KMS-11 (cell line): ENCODE results near the gene ZNF157.

Experiments used
- H2AFZ ChIP-seq: fragments of 200-600 bp; sonication (generic); 2 replicates; pipeline ENCODE4 v1.6.1; 2016; ENCODE audit warnings: antibody characterized with exemption, mixed run types, low read depth
- H3K27ac ChIP-seq: fragments of 200-600 bp; sonication (generic); 2 replicates; pipeline ENCODE4 v1.6.1; 2016; ENCODE audit warnings: mild to moderate bottlenecking, mixed run types
- H3K27me3 ChIP-seq: fragments of 200-600 bp; sonication (generic); 2 replicates; pipeline ENCODE4 v1.6.1; 2017; ENCODE audit warnings: mild to moderate bottlenecking, low read depth, mixed run types, moderate library complexity; ENCODE audit not compliant: insufficient read depth
- H3K36me3 ChIP-seq: fragments of 200-600 bp; sonication (generic); 2 replicates; pipeline ENCODE4 v1.6.1; 2017; ENCODE audit warnings: mild to moderate bottlenecking, mixed run types; ENCODE audit not compliant: insufficient read depth
- H3K4me1 ChIP-seq: fragments of 200-600 bp; sonication (generic); 2 replicates; pipeline ENCODE4 v1.6.1; 2016; ENCODE audit warnings: mild to moderate bottlenecking, low read depth, mixed run types; ENCODE audit not compliant: poor library complexity, severe bottlenecking
- H3K4me2 ChIP-seq: fragments of 200-600 bp; sonication (generic); 2 replicates; pipeline ENCODE4 v1.7.0; 2016; ENCODE audit warnings: mild to moderate bottlenecking, mixed run types
- H3K4me3 ChIP-seq: fragments of 200-600 bp; sonication (generic); IDR thresholded peaks from 2 replicates; pipeline ENCODE4 v1.6.1; 2017; ENCODE audit warnings: low read depth, low read length, mixed read lengths; ENCODE audit not compliant: insufficient read depth
- H3K79me2 ChIP-seq: fragments of 200-600 bp; sonication (generic); 2 replicates; pipeline ENCODE4 v1.6.1; 2016; ENCODE audit warnings: low read depth, mixed run types; ENCODE audit not compliant: insufficient read depth
- H3K9ac ChIP-seq: fragments of 200-600 bp; sonication (generic); 2 replicates; pipeline ENCODE4 v1.6.1; 2016; ENCODE audit warnings: mild to moderate bottlenecking, mixed run types
- H4K20me1 ChIP-seq: fragments of 200-600 bp; sonication (generic); 2 replicates; pipeline ENCODE4 v1.6.1; 2016; ENCODE audit warnings: mild to moderate bottlenecking, mixed run types; ENCODE audit not compliant: insufficient read depth
- TF ChIP-seq, protein P1 (sequence below): fragments of 200-600 bp; sonication (generic); conservative IDR thresholded peaks from 2 replicates; pipeline ENCODE4 v1.6.1; 2017; ENCODE audit warnings: low read depth, mild to moderate bottlenecking, antibody characterized with exemption, low read length, moderate library complexity, mixed read lengths

The ZNF157 gene

GRCh38 chrX:47390780-47391179, 20.4 kb downstream of the ZNF157 start:
- no peak overlapping the region for H3K4me3 ChIP-seq
- H3K9ac ChIP-seq, result no peak overlapping the region
- H3K36me3 ChIP-seq, result no peaks in the 10 kb centered on the region
- H3K27ac ChIP-seq, result no peak overlapping the region
- TF ChIP-seq, protein P1, sequence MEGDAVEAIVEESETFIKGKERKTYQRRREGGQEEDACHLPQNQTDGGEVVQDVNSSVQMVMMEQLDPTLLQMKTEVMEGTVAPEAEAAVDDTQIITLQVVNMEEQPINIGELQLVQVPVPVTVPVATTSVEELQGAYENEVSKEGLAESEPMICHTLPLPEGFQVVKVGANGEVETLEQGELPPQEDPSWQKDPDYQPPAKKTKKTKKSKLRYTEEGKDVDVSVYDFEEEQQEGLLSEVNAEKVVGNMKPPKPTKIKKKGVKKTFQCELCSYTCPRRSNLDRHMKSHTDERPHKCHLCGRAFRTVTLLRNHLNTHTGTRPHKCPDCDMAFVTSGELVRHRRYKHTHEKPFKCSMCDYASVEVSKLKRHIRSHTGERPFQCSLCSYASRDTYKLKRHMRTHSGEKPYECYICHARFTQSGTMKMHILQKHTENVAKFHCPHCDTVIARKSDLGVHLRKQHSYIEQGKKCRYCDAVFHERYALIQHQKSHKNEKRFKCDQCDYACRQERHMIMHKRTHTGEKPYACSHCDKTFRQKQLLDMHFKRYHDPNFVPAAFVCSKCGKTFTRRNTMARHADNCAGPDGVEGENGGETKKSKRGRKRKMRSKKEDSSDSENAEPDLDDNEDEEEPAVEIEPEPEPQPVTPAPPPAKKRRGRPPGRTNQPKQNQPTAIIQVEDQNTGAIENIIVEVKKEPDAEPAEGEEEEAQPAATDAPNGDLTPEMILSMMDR, result no peak
- H3K79me2 ChIP-seq, result no peaks in the 10 kb centered on the region
- no peak overlapping the region for H2AFZ ChIP-seq
- H4K20me1 ChIP-seq, result no peaks in the 10 kb centered on the region
- no peaks in the 10 kb centered on the region for H3K4me1 ChIP-seq
- no peaks in the 10 kb centered on the region for H3K27me3 ChIP-seq
- no peak overlapping the region for H3K4me2 ChIP-seq

- TF ChIP-seq, protein P1, result no peak
- H4K20me1 ChIP-seq, result no peaks in the 10 kb centered on the region
Measured at GRCh38 chrX:47413179-47413594, 42.8 kb downstream of the ZNF157 start.

DNA sequence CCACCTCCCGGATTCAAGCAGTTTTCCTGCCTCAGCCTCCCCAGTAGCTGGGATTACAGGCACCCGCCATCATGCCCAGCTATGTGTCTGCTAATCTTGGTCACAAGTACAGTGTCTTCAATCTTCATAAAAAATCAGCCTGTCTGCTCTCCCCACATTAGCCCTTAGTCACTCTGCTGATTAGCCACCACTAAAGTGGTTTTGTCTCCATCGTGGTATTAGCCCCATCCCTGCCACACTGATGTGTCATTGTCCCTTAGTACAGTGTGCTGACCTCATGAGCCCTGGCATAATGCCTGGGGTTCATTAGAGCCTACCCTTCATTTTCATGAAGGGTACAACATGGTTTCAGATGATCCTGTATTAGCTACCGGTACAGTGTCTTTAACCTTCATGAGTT, 49.9 kb downstream of the ZNF157 start:
- TF ChIP-seq, protein P1, result no peak
- Histone ChIP-seq H3K4me1 (no peaks in the 10 kb centered on the region), H3K27ac (no peak overlapping the region), H3K79me2 (no peaks in the 10 kb centered on the region), H4K20me1 (no peaks in the 10 kb centered on the region), H3K9ac (no peak overlapping the region), H2AFZ (no peak overlapping the region), H3K36me3 (no peaks in the 10 kb centered on the region), H3K4me3 (no peak overlapping the region), H3K4me2 (no peak overlapping the region), H3K27me3 (no peaks in the 10 kb centered on the region)

More at GRCh38 chrX:47413179-47413594, 42.8 kb downstream of the ZNF157 start:
- Histone ChIP-seq H3K4me3 (no peak overlapping the region), H3K27me3 (no peaks in the 10 kb centered on the region), H3K4me2 (no peak overlapping the region), H3K36me3 (no peaks in the 10 kb centered on the region), H3K9ac (no peak overlapping the region), H3K4me1 (no peaks in the 10 kb centered on the region), H3K27ac (no peak overlapping the region), H3K79me2 (no peaks in the 10 kb centered on the region), H2AFZ (no peak overlapping the region)

DNA sequence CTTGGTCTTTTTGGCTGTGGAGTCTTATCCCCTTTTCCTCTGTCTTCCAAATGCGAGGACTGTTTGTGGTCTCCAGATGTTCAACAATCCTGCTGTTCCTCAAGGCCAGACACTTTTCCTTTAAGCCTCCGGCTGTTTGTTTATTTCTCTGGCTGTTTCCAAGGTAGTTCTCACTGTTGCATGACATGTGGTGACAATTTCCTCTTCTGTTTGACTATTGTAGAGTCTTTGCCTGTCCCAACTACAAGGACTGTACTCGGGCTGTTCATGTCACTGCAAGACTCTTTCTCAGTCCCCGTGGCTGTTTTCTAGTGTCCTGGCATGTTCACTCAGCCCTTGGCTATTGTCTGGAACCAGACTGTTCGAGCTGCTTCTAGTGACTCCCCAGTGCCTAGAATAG, 50.6 kb downstream of the ZNF157 start:
- no peaks in the 10 kb centered on the region for H4K20me1 ChIP-seq
- no peaks in the 10 kb centered on the region for H3K4me1 ChIP-seq
- H3K27ac ChIP-seq, result no peak overlapping the region
- no peak overlapping the region for H2AFZ ChIP-seq
- no peak overlapping the region for H3K4me3 ChIP-seq
- H3K4me2 ChIP-seq, result no peak overlapping the region
- TF ChIP-seq, protein P1, result no peak
- H3K79me2 ChIP-seq, result no peaks in the 10 kb centered on the region
- no peak overlapping the region for H3K9ac ChIP-seq
- H3K27me3 ChIP-seq, result no peaks in the 10 kb centered on the region
- H3K36me3 ChIP-seq, result no peaks in the 10 kb centered on the region
